ENCODE data around the gene C1orf56.

DNA sequence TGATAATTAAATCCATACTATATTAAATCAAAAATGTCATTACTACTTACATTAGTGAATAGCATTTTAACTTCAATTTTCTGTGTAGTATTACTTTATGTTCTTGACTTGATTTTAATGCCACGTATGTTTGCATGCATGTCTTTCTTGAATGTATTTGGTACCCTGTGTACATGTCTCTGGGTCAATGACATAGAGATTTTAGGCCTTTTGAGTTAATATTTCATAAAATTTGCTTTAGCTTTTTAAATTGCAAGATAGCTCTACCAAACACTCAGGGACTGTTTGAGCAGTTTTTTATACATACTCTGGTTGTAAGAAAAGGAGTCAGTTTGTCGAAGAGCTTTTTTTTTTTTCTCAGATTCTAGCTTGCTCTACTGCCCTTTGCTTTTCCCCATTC, 14.2 kb downstream of the C1orf56 start:
- TF ChIP-seq, protein P1, sequence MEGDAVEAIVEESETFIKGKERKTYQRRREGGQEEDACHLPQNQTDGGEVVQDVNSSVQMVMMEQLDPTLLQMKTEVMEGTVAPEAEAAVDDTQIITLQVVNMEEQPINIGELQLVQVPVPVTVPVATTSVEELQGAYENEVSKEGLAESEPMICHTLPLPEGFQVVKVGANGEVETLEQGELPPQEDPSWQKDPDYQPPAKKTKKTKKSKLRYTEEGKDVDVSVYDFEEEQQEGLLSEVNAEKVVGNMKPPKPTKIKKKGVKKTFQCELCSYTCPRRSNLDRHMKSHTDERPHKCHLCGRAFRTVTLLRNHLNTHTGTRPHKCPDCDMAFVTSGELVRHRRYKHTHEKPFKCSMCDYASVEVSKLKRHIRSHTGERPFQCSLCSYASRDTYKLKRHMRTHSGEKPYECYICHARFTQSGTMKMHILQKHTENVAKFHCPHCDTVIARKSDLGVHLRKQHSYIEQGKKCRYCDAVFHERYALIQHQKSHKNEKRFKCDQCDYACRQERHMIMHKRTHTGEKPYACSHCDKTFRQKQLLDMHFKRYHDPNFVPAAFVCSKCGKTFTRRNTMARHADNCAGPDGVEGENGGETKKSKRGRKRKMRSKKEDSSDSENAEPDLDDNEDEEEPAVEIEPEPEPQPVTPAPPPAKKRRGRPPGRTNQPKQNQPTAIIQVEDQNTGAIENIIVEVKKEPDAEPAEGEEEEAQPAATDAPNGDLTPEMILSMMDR (IDR thresholded peaks at IDR 0.05 in 2 of 3, conservative IDR thresholded peaks at IDR 0.05 in 1 of 3; ENCODE audit: control insufficient read depth in 2 of 3, extremely low read depth in 1 of 3, insufficient read depth in 1 of 3, low read depth in 3 of 3, low read length in 3 of 3), result no peak
- TF ChIP-seq, protein P2, sequence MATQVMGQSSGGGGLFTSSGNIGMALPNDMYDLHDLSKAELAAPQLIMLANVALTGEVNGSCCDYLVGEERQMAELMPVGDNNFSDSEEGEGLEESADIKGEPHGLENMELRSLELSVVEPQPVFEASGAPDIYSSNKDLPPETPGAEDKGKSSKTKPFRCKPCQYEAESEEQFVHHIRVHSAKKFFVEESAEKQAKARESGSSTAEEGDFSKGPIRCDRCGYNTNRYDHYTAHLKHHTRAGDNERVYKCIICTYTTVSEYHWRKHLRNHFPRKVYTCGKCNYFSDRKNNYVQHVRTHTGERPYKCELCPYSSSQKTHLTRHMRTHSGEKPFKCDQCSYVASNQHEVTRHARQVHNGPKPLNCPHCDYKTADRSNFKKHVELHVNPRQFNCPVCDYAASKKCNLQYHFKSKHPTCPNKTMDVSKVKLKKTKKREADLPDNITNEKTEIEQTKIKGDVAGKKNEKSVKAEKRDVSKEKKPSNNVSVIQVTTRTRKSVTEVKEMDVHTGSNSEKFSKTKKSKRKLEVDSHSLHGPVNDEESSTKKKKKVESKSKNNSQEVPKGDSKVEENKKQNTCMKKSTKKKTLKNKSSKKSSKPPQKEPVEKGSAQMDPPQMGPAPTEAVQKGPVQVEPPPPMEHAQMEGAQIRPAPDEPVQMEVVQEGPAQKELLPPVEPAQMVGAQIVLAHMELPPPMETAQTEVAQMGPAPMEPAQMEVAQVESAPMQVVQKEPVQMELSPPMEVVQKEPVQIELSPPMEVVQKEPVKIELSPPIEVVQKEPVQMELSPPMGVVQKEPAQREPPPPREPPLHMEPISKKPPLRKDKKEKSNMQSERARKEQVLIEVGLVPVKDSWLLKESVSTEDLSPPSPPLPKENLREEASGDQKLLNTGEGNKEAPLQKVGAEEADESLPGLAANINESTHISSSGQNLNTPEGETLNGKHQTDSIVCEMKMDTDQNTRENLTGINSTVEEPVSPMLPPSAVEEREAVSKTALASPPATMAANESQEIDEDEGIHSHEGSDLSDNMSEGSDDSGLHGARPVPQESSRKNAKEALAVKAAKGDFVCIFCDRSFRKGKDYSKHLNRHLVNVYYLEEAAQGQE (IDR thresholded peaks at IDR 0.05; ENCODE audit: low read depth, low read length), result no peak
- TF ChIP-seq BACH1 (IDR thresholded peaks at IDR 0.05; ENCODE audit: borderline replicate concordance) (no peak), POLR2A (IDR thresholded peaks at IDR 0.05; ENCODE audit: low read depth, low read length) (no peak), EGR1 (IDR thresholded peaks at IDR 0.05; ENCODE audit: borderline replicate concordance in 1 of 2, low read depth in 2 of 2, low read length in 2 of 2) (no peak), CEBPB (IDR thresholded peaks at IDR 0.05; ENCODE audit: borderline replicate concordance in 1 of 2, low read depth in 2 of 2, low read length in 2 of 2) (no peak), HDAC6 (IDR thresholded peaks at IDR 0.05; ENCODE audit: unreplicated experiment) (no peak), EP300 (IDR thresholded peaks at IDR 0.05; ENCODE audit: borderline replicate concordance in 1 of 2, control insufficient read depth in 1 of 2, low read depth in 2 of 2, low read length in 2 of 2) (no peak), FOXK2 (IDR thresholded peaks at IDR 0.05) (no peak)
- TF ChIP-seq, protein P3, sequence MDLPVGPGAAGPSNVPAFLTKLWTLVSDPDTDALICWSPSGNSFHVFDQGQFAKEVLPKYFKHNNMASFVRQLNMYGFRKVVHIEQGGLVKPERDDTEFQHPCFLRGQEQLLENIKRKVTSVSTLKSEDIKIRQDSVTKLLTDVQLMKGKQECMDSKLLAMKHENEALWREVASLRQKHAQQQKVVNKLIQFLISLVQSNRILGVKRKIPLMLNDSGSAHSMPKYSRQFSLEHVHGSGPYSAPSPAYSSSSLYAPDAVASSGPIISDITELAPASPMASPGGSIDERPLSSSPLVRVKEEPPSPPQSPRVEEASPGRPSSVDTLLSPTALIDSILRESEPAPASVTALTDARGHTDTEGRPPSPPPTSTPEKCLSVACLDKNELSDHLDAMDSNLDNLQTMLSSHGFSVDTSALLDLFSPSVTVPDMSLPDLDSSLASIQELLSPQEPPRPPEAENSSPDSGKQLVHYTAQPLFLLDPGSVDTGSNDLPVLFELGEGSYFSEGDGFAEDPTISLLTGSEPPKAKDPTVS (IDR thresholded peaks at IDR 0.05; ENCODE audit: low read depth, low read length), result no peak

Measured in GM12878 (cell line).